ENCODE results near the gene TIMM23. TPM values are rescaled to one million over a fixed set of nuclear protein-coding genes. Genes with fewer than 3 reads are reported as not detected.
"Not testable (repeated sequence)": the region's sequence is repeated elsewhere in the genome, so short reads cannot be mapped to it uniquely, and the experiment has no call there.

TIMM23 gene
- total RNA-seq: 10 to 100 TPM; 42.1 to 89.0 (median 68.6) TPM

GRCh38 chr10:45972106-45972812, at the start of gene TIMM23:
TSS of gene TIMM23 (plus strand) at chr10:45972489. CDS start at chr10:45972625, 136 bp downstream.
- peak; percentile 97 for ATAC-seq (ENCODE audit: low FRiP score)
- peak; percentile 73 for DNase-seq (ENCODE audit: low spot score)

DNA sequence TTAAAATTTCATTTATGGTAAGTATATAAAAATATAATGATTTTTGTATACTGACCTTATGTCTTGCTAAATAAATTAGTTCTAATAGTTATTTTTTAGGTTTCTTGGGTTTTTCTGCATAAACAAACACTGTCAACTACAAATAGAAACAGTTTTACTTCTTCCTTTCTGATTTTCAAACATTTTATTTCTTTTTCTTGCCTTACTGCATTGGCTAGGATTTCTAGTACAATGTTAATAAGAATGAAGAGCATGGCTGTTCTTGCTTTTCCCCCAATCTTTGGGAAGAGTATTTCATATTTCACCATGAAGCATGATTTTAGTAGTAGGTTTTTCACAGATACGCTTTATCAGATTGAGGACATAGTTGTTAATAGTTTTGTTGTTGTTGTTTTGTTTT, 45.5 kb upstream of the TIMM23 start:
- DNase-seq (ENCODE audit: low spot score); ATAC-seq (ENCODE audit: low FRiP score): not testable (repeated sequence)

GRCh38 chr10:45931305-45931704, 41.0 kb upstream of the TIMM23 start:
- not testable (repeated sequence) for DNase-seq (ENCODE audit: low spot score); ATAC-seq (ENCODE audit: low FRiP score)

- DNase-seq (ENCODE audit: low spot score); ATAC-seq (ENCODE audit: low FRiP score): not testable (repeated sequence)
These were observed 37.5 kb upstream of the TIMM23 start for GRCh38 chr10:45934788-45935187.

DNA sequence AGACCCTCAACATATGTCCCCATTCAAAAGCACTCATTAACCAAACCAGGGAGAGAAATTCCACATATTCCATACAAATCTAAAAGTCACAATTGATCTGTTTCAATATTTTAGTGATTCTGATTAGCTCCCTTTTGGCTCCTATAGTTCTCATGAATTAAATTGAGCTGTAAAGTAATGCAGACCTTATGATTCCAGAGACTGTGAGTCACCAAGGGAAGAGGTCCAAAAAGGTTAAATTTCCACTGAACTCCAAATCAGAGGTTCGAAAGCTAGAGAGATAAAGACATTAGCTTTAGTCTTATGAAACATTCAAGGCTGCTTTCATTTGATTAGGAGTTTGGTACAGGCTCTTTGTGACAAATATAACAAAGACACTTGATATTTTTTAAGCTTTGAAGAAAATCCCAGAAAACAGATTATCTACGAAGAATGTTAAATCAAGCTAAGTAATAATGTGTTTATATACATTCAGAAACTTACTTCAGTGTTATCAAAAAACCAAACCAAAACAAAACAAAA, 33.1 kb upstream of the TIMM23 start:
- DNase-seq (ENCODE audit: low spot score); ATAC-seq (ENCODE audit: low FRiP score): not testable (repeated sequence)

- ATAC-seq (ENCODE audit: low FRiP score); DNase-seq (ENCODE audit: low spot score): not testable (repeated sequence)
These were observed 31.1 kb upstream of the TIMM23 start for GRCh38 chr10:45941196-45941595.

DNA sequence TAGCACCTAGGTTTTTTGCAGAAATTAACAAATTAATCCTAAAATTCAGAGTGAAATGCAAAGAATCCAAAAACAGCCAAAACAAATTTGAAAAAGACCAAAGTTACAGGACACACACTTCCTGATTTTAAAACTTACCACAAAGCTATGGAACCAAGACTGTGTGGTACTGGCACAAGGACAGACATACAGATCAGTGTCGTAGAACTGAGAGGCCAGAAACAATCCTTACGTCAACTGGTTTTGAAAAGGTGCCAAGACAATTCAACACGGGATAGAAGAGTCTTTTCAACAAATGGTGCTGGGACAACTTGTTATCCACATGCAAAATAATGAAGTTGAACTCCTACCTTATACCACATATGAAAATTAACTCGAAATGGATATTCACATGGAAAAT, 26.8 kb upstream of the TIMM23 start:
- ATAC-seq (ENCODE audit: low FRiP score); DNase-seq (ENCODE audit: low spot score): not testable (repeated sequence)

DNA sequence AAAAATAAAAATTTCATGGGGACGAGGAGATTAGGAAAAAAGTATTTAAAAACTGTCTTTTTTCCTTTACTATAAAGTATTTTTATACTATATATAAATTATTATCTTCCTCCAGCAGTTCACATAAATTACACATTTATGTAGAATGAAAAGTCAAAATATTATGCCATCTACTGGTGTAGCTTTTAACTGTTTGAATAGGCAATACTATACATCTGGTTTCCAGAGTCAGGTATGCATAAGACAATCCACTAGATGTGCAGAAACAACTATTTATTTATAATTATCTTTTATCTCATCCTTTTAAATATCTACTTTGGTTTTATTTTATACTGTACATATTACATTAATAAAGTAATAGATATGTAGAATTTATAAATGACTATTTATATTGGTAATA, 24.9 kb upstream of the TIMM23 start:
- not testable (repeated sequence) for DNase-seq (ENCODE audit: low spot score); ATAC-seq (ENCODE audit: low FRiP score)

- not testable (repeated sequence) for DNase-seq (ENCODE audit: low spot score); ATAC-seq (ENCODE audit: low FRiP score)
These were observed 23.5 kb upstream of the TIMM23 start for GRCh38 chr10:45948801-45949200.

DNA sequence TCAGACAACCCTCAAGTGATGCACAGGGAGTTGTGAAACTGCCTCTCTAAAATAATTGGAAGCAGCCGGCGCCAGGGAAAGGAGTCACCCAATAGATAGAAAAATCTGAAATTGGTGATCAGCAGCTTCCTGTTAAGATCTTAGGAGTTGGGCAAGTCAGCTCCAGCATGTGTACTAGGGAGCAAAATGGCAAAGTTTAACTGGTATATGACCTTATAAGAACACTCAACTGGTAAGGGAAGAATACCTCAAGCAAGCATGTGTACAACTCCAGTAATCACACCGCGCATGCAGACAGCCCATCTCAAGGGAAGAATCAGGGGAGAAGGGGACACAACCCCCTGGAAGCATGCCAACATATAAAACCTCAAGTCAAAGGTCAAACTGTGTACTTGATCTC, 17.9 kb upstream of the TIMM23 start:
- not testable (repeated sequence) for DNase-seq (ENCODE audit: low spot score); ATAC-seq (ENCODE audit: low FRiP score)

GRCh38 chr10:45956634-45957033, 15.7 kb upstream of the TIMM23 start:
- not testable (repeated sequence) for DNase-seq (ENCODE audit: low spot score); ATAC-seq (ENCODE audit: low FRiP score)

GRCh38 chr10:45957928-45958327, 14.4 kb upstream of the TIMM23 start:
- not testable (repeated sequence) for DNase-seq (ENCODE audit: low spot score)

GRCh38 chr10:45962686-45963452, 9.4 kb upstream of the TIMM23 start:
- not testable (repeated sequence) for DNase-seq (ENCODE audit: low spot score)

More at GRCh38 chr10:45957928-45958327, 14.4 kb upstream of the TIMM23 start:
- ATAC-seq (ENCODE audit: low FRiP score): not testable (repeated sequence)

DNA sequence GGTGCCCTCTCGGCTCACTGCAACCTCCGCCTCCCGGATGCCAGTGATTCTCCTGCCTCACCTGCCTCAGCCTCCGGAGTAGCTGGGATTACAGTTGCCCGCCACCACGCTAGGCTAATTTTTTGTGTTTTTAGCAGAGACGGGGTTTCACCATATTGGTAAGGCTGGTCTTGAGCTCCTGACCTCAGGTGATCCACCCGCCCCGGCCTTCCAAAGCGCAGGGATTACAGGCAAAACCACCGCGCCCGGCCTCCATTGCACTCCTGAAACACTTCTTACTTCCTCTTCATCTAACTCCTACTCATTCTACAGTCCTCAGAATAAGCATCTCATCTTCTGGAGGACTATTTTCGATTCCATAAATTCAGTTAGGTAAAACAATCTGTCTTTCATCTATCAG, 1.3 kb upstream of the TIMM23 start:
- DNase-seq (ENCODE audit: low spot score): not testable (repeated sequence)

More at GRCh38 chr10:45962686-45963452, 9.4 kb upstream of the TIMM23 start:
- not testable (repeated sequence) for ATAC-seq (ENCODE audit: low FRiP score)

GRCh38 chr10:45971742-45972105, 565 bp upstream of the TIMM23 start:
- ATAC-seq (ENCODE audit: low FRiP score): peak; percentile 2
- not testable (repeated sequence) for DNase-seq (ENCODE audit: low spot score)

More for the DNA sequence above, 1.3 kb upstream of the TIMM23 start:
- ATAC-seq (ENCODE audit: low FRiP score): not testable (repeated sequence)

- peak; percentile 22 for ATAC-seq (ENCODE audit: low FRiP score)
- not testable (repeated sequence) for DNase-seq (ENCODE audit: low spot score)
These were observed 502 bp downstream of the TIMM23 start for GRCh38 chr10:45972813-45973169.

- DNase-seq (ENCODE audit: low spot score); ATAC-seq (ENCODE audit: low FRiP score): not testable (repeated sequence)
These were observed 1.8 kb downstream of the TIMM23 start for GRCh38 chr10:45974041-45974440.

DNA sequence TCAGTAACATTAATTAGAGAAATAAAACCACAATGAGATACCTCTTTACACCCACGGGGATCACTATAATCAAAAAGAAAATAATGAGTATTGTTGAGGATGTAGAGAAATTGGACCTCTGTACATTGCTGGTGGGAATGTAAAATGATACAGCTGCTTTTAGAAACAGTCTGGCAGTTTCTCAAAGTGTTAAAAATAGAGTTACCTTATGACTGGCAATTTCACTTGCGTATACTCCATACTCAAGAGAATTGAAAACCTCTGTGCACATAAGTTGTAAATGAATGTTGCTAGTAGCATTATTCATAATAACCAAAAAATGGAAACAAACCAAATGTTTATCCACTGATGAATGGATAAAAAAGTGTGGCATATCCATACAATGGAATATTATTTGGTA, 6.3 kb downstream of the TIMM23 start:
- not testable (repeated sequence) for DNase-seq (ENCODE audit: low spot score); ATAC-seq (ENCODE audit: low FRiP score)

- not testable (repeated sequence) for ATAC-seq (ENCODE audit: low FRiP score); DNase-seq (ENCODE audit: low spot score)
These were observed 9.1 kb downstream of the TIMM23 start for GRCh38 chr10:45981367-45981766.
